Activated T-cell treated with anti-CD3 and anti-CD28 coated beads for 48 hours (primary cell): ENCODE data around the gene METTL13.
"Not testable (repeated sequence)": the region's sequence is repeated elsewhere in the genome, so short reads cannot be mapped to it uniquely, and the experiment has no call there.

Source experiments
- DNase-seq: peaks from one replicate; pipeline ENCODE4 v3.0.0-alpha.2; 2020; ENCODE audit warnings: low read depth

The METTL13 gene

GRCh38 chr1:171769754-171770153, 11.7 kb upstream of the METTL13 start:
- no peak for DNase-seq

- no peak for DNase-seq
Observed at GRCh38 chr1:171772312-171772711, 9.1 kb upstream of the METTL13 start.

DNA sequence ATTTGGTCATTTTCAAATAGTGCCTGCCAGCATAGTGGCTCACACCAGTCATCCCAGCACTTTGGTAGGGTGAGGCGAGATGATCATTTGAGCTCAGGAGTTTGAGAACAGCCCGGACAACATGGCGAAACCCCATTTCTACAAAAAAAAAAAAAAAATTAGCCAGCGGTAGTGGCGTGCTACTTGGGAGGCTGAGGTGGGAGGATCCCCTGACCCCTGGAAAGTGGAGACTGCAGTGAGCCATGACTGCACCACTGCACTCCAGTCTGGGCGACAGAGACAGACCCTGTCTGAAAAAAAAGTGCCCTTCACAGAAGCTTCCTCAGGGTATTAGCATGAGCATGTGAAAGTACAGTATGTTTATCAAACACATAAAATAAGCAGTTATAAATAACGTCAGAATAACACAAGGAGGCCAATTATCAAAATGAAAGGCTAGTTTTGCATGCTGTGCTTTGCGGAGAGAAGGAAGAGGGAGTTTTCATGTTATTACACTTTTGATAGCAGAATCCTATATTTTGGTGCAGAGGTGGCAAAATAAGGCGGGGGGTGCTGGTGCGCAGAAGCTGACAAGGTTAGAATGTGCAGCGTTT, 781 bp upstream of the METTL13 start:
- no peak for DNase-seq

GRCh38 chr1:171783816-171784530, 2.5 kb downstream of the METTL13 start:
- DNase-seq: no peak

DNA sequence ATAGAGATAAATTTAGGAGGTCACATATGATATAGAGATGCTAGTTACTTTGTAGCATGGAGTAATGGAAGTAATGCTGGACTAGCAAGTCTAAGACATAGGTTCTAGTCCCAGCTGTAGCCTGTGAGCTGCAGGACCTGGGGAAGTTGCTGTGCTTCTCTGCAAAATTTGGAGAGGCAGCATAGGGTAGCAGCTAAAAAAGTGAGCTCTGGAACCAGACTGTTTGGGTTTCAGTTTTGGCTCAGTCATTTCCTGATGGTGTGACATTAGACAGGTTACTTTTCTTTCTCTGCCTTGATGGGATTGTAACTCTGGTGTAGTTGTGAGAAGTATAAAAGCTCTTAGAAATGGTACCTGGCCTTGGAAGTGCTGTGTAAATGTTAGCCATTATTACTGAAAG, 3.3 kb downstream of the METTL13 start:
- no peak for DNase-seq

DNA sequence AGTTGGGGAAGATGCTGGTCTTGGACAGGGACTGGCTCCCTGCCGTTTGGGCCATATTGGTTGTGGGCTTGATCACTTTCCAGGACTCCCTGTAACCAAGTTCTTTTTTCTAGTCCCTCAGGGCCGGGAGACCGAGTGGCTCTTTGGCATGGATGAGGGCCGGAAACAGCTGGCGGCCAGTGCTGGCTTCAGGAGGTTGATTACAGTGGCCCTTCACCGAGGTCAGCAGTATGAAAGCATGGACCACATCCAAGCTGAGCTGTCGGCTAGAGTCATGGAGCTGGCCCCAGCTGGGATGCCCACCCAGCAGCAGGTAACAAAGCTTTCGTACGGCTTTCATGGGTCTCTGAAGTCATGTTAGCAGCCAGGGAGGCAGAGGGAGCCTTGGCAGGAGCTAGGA, 4.3 kb downstream of the METTL13 start:
- DNase-seq: no peak

DNA sequence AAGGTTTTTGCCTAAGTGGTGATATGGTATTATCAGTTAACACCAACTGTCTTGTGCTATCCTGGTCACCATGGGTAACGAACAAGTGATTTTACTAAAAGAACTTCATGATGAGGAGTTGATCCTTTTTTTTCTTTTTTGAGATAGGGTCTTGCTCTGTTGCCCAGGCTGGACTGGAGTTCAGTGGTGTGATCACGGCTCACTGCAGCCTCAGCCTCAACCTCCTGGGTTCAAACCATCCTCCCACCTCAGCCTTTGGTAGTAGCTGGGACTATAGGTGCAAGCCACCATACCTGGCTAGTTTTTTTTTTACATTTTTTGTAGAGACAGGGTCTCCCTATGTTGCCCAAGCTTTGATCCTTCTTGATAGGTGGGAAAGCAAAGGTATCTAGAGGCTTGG, 5.1 kb downstream of the METTL13 start:
- DNase-seq: no peak

GRCh38 chr1:171787686-171788480, 6.4 kb downstream of the METTL13 start:
- no peak for DNase-seq

GRCh38 chr1:171788696-171789095, 7.2 kb downstream of the METTL13 start:
- DNase-seq: no peak

- no peak for DNase-seq
Observed at GRCh38 chr1:171790318-171790717, 8.9 kb downstream of the METTL13 start.

- DNase-seq: no peak
Observed at GRCh38 chr1:171792656-171793369, 11.4 kb downstream of the METTL13 start.

- DNase-seq: no peak
Observed at GRCh38 chr1:171793636-171794035, 12.2 kb downstream of the METTL13 start.

DNA sequence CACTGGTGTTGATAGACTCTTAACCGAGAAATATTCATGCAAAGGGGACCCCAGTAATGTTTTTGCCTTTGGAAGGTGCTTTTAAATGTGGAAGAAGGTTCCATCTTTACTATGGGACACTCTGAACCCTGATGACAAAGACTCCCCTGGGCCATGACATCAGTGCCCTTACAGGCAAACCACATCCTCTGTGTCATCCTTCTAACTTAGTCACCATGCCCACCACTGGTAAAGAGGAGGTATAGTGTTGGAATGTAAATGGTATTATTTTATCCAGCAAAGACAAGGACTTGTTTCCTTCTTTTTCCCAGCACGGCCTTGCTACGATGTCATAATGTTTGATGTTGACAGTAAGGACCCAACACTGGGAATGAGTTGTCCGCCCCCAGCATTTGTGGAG, 12.6 kb downstream of the METTL13 start:
- peak; percentile 30 for DNase-seq

DNA sequence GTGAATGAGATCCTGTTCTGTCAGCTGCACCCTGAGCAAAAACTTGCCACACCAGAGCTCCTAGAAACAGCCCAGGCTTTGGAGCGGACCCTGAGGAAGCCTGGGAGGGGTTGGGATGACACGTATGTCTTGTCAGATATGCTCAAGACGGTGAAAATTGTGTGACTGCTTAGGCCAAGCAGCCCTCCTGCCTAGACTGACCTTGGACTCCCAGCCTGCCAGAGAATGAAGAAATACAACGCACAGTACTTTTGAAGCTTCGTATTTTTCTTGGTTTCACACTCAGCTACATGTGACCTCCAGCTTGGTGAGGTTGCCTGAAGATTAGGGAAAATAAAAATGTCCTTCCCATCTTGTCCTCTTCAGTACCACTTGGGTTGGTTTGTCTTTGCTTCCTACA, 15.1 kb downstream of the METTL13 start:
- DNase-seq: no peak

- DNase-seq: no peak
Observed at GRCh38 chr1:171798311-171798710, 16.9 kb downstream of the METTL13 start.

- no peak for DNase-seq
Observed at GRCh38 chr1:171798765-171799164, 17.3 kb downstream of the METTL13 start.

DNA sequence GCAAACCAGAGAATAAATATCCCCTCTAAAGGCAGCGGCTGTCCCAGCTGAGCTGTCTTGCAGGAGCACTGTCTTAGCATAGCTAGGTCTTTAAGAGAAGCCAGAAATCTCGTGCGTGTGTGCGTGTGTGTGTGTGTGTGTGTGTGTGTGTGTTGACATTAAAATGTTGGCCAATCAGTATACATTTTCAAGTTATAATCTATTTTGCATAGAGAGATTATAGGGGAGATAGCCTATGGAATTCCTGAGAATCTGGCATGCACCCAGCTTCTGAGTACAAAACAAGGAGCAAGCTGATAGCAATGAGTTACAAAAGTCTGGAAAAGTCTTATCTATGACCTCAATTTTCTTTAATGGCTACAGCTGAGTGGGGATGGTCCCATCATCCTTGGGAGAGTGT, 17.7 kb downstream of the METTL13 start:
- no peak for DNase-seq

DNA sequence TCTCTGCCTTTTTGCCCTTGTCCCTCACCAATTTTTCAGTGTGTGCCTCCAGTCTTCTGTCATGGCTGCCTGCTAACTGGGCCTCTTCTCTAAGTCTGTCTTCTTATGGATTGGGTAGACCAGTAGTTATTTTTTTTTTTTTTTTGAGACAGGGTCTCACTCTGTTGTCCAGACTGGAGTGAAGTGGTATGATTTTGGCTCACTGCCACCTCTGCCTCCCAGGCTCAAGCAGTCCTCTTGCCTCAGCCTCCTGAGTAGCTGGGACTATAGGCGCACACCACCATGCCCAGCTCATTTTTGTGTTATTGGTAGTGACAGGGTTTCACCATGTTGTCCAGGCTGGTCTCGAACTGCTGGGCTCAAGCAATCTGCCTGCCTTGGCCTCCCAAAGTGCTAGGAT, 18.2 kb downstream of the METTL13 start:
- DNase-seq: not testable (repeated sequence)

DNA sequence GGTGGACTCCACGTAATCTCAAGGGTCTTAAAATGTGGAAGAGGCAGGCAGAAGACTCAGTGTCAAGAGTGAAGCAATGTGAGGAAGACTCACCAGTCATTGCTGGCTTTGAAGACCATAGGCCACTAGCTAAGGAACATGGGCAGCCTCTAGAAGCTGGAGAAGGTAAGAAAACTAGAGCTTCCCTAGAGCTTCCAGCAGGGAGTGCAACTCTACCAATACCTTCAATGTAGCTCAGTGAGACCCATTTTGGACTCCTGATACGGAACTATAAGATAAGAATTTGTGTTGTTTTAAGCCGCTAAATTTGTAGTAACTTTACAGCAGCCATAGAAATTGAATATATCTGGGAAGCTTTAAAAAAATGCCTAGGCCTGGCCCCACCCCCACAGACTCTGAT, 18.9 kb downstream of the METTL13 start:
- DNase-seq: no peak

DNA sequence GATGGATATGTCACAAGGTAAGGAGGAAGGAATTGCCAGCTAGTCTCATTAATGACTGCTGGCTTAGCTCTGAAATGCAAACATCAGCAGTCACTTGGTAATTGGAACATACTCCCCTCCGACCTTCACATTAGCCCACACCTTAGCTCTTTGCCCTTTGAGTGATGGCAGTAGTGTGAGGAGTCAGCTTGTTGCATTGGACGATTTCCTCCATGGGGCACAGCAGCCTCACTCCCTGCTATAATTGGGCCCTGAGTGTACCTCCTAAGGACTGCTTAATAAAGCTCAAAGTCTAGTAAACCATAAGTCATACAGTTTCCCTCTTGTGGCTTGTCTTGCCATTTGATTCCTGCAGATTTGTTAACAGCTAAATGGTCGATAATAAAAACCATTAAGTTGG, 19.4 kb downstream of the METTL13 start:
- no peak for DNase-seq

GRCh38 chr1:171801487-171801891, 20.0 kb downstream of the METTL13 start:
- DNase-seq: no peak

DNA sequence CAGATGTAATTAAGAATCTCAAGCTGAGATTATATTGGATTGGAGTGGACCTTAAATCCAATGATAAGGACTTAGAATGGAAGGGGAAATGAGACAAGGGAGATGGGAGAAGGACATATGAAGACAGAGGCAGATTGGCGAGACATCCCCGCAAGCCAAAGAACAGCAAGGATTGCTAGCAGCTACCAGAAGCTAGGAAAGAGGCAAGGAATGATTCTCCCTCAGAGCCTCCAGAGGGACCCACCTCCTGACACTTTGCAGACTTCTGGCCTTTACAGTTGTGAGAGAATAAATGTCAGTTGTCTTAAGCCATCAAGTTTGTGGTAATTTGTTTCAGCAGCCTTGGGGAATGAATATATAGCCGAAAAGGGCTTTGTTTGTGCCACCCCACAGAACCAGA, 20.7 kb downstream of the METTL13 start:
- no peak for DNase-seq

GRCh38 chr1:171803045-171803444, 21.6 kb downstream of the METTL13 start:
- DNase-seq: no peak
